ENCODE results near the gene SRSF6.

SRSF6 gene

GRCh38 chr20:43463527-43464218 is 6.0 kb downstream of the SRSF6 start:
- ChIA-PET POLR2A (no interaction called here), CTCF (no interaction called here)
- DNase-seq (ENCODE audit: extremely low spot score), result no peak
- TF ChIP-seq FOXK2 (IDR thresholded peaks at IDR 0.05), result no peak
- TF ChIP-seq BHLHE40 (IDR thresholded peaks at IDR 0.05; ENCODE audit: borderline replicate concordance), result no peak
- no peak for TF ChIP-seq ARNT (IDR thresholded peaks at IDR 0.05)
- no peak for TF ChIP-seq ELF4 (IDR thresholded peaks at IDR 0.05)
- no peak for TF ChIP-seq SUZ12 (IDR thresholded peaks at IDR 0.05)
- TF ChIP-seq FOXA1 (IDR thresholded peaks at IDR 0.05), result no peak
- no peak for TF ChIP-seq CTBP1 (IDR thresholded peaks at IDR 0.05; ENCODE audit: borderline replicate concordance)
- TF ChIP-seq ZNF384 (IDR thresholded peaks at IDR 0.05), result no peak

GRCh38 chr20:43464219-43464790 is 6.6 kb downstream of the SRSF6 start:
- no peak for DNase-seq (ENCODE audit: extremely low spot score)
- ChIA-PET CTCF (no interaction called here), POLR2A (no interaction called here)
- TF ChIP-seq ELF4 (IDR thresholded peaks at IDR 0.05), result no peak
- TF ChIP-seq ARNT (IDR thresholded peaks at IDR 0.05), result no peak

- TF ChIP-seq ZNF384 (IDR thresholded peaks at IDR 0.05), result no peak
- TF ChIP-seq LEF1 (IDR thresholded peaks at IDR 0.05; ENCODE audit: borderline replicate concordance), result no peak
- no peak for TF ChIP-seq CTBP1 (IDR thresholded peaks at IDR 0.05; ENCODE audit: borderline replicate concordance)
- no peak for TF ChIP-seq SP1 (IDR thresholded peaks at IDR 0.05)
- no peak for TF ChIP-seq NFRKB (IDR thresholded peaks at IDR 0.05)
- no peak for TF ChIP-seq FOXA1 (IDR thresholded peaks at IDR 0.05)
- TF ChIP-seq BHLHE40 (IDR thresholded peaks at IDR 0.05; ENCODE audit: borderline replicate concordance), result no peak
- no peak for TF ChIP-seq SUZ12 (IDR thresholded peaks at IDR 0.05)
- no peak for TF ChIP-seq PKNOX1 (IDR thresholded peaks at IDR 0.05)
- no peak for TF ChIP-seq FOXK2 (IDR thresholded peaks at IDR 0.05)
- TF ChIP-seq FOXM1 (IDR thresholded peaks at IDR 0.05; ENCODE audit: borderline replicate concordance), result no peak
- TF ChIP-seq L3MBTL2 (conservative IDR thresholded peaks at IDR 0.05), result no peak
- TF ChIP-seq ARNT (IDR thresholded peaks at IDR 0.05), result no peak
- TF ChIP-seq TARDBP (IDR thresholded peaks at IDR 0.05), result no peak
- no peak for TF ChIP-seq HDGF (IDR thresholded peaks at IDR 0.05; ENCODE audit: borderline replicate concordance)
- no peak for TF ChIP-seq ELF4 (IDR thresholded peaks at IDR 0.05)
- DNase-seq (ENCODE audit: extremely low spot score), result no peak
- ChIA-PET POLR2A (interaction anchor here (1.3 to 2.7 kb wide), 2 partner anchors 8 to 42 kb away, joined by 5 to 16 read pairs; partner anchors contain the start of genes L3MBTL1 and SRSF6), CTCF (interaction anchor here (1.1 kb wide), 1 partner anchor 34 kb away, joined by 3 read pairs; no protein-coding TSS in a partner anchor)
Observed at GRCh38 chr20:43465625-43465943, 7.9 kb downstream of the SRSF6 start.

GRCh38 chr20:43467589-43467988 is 9.9 kb downstream of the SRSF6 start:
- no peak for DNase-seq (ENCODE audit: extremely low spot score)
- ChIA-PET CTCF (no interaction called here), POLR2A (interaction anchor here (2.7 kb wide), 1 partner anchor 10 kb away, joined by 16 read pairs; the partner anchor contains the start of gene SRSF6)
- TF ChIP-seq TARDBP (IDR thresholded peaks at IDR 0.05) (no peak), BHLHE40 (IDR thresholded peaks at IDR 0.05; ENCODE audit: borderline replicate concordance) (no peak), NFRKB (IDR thresholded peaks at IDR 0.05) (no peak), ZNF384 (IDR thresholded peaks at IDR 0.05) (no peak), SUZ12 (IDR thresholded peaks at IDR 0.05) (no peak), PKNOX1 (IDR thresholded peaks at IDR 0.05) (no peak), L3MBTL2 (conservative IDR thresholded peaks at IDR 0.05) (no peak), FOXM1 (IDR thresholded peaks at IDR 0.05; ENCODE audit: borderline replicate concordance) (no peak), ELF4 (IDR thresholded peaks at IDR 0.05) (no peak), SP1 (IDR thresholded peaks at IDR 0.05) (no peak), FOXA1 (IDR thresholded peaks at IDR 0.05) (no peak), HDGF (IDR thresholded peaks at IDR 0.05; ENCODE audit: borderline replicate concordance) (no peak)

- ChIA-PET POLR2A (no interaction called here), CTCF (no interaction called here)
- TF ChIP-seq ARNT (IDR thresholded peaks at IDR 0.05) (no peak), SP1 (IDR thresholded peaks at IDR 0.05) (no peak), TARDBP (IDR thresholded peaks at IDR 0.05) (no peak), NFRKB (IDR thresholded peaks at IDR 0.05) (no peak), LEF1 (IDR thresholded peaks at IDR 0.05; ENCODE audit: borderline replicate concordance) (no peak), PKNOX1 (IDR thresholded peaks at IDR 0.05) (no peak), CTBP1 (IDR thresholded peaks at IDR 0.05; ENCODE audit: borderline replicate concordance) (no peak), FOXK2 (IDR thresholded peaks at IDR 0.05) (no peak), FOXM1 (IDR thresholded peaks at IDR 0.05; ENCODE audit: borderline replicate concordance) (no peak), BHLHE40 (IDR thresholded peaks at IDR 0.05; ENCODE audit: borderline replicate concordance) (no peak), FOXA1 (IDR thresholded peaks at IDR 0.05) (no peak), ELF4 (IDR thresholded peaks at IDR 0.05) (no peak), HDGF (IDR thresholded peaks at IDR 0.05; ENCODE audit: borderline replicate concordance) (no peak), SUZ12 (IDR thresholded peaks at IDR 0.05) (no peak), L3MBTL2 (conservative IDR thresholded peaks at IDR 0.05) (no peak), ZNF384 (IDR thresholded peaks at IDR 0.05) (no peak)
- DNase-seq (ENCODE audit: extremely low spot score), result no peak
Observed at GRCh38 chr20:43472671-43473380, 15.1 kb downstream of the SRSF6 start.

- TF ChIP-seq FOXK2 (IDR thresholded peaks at IDR 0.05), result no peak
- TF ChIP-seq HDGF (IDR thresholded peaks at IDR 0.05; ENCODE audit: borderline replicate concordance), result no peak
- no peak for TF ChIP-seq CTBP1 (IDR thresholded peaks at IDR 0.05; ENCODE audit: borderline replicate concordance)
- TF ChIP-seq TARDBP (IDR thresholded peaks at IDR 0.05), result no peak
- no peak for TF ChIP-seq FOXA1 (IDR thresholded peaks at IDR 0.05)
- no peak for TF ChIP-seq SP1 (IDR thresholded peaks at IDR 0.05)
- no peak for TF ChIP-seq ZNF384 (IDR thresholded peaks at IDR 0.05)
- no peak for TF ChIP-seq NFRKB (IDR thresholded peaks at IDR 0.05)
- TF ChIP-seq LEF1 (IDR thresholded peaks at IDR 0.05; ENCODE audit: borderline replicate concordance), result no peak
- TF ChIP-seq ARNT (IDR thresholded peaks at IDR 0.05), result no peak
- TF ChIP-seq FOXM1 (IDR thresholded peaks at IDR 0.05; ENCODE audit: borderline replicate concordance), result no peak
- no peak for TF ChIP-seq PKNOX1 (IDR thresholded peaks at IDR 0.05)
- no peak for TF ChIP-seq L3MBTL2 (conservative IDR thresholded peaks at IDR 0.05)
- TF ChIP-seq ELF4 (IDR thresholded peaks at IDR 0.05), result no peak
- ChIA-PET POLR2A (no interaction called here), CTCF (no interaction called here)
- no peak for DNase-seq (ENCODE audit: extremely low spot score)
Observed at GRCh38 chr20:43473381-43473704, 15.6 kb downstream of the SRSF6 start.
